OCI-LY7 (cell line): ENCODE results near the gene SPAAR. TPM values are rescaled to one million over a fixed set of nuclear protein-coding genes. Genes with fewer than 3 reads are reported as not detected.

Experiments
- BruUV-seq: library from RNA; stranded (reverse); fragments of 400-500 nt; replicated peaks from 2 replicates; lab custom pipeline; 2021; lab: Mats Ljungman, UMichigan
- CTCF ChIA-PET: fragments of 300-600 bp; sonication (Branson Sonifier 250); formaldehyde crosslinking; loops from one replicate; lab custom pipeline; 2022; ENCODE audit warnings: antibody characterized with exemption; ENCODE audit not compliant: unreplicated experiment; lab: Charles Lee
- POLR2A ChIA-PET: fragments of 300-600 bp; sonication (Branson Sonifier 250); formaldehyde crosslinking; loops from one replicate; lab custom pipeline; 2022; ENCODE audit warnings: antibody characterized with exemption; lab: Charles Lee
- DNase-seq: peaks from one replicate; pipeline ENCODE4 v3.0.0-alpha.2; 2015; ENCODE audit warnings: low spot score
- H2AFZ ChIP-seq: fragments of 200-600 bp; sonication (generic), shearing (Covaris generic); 2 replicates; pipeline ENCODE4 v1.6.1; 2014; ENCODE audit warnings: mild to moderate bottlenecking, antibody characterized with exemption, low read length, moderate library complexity
- H3K27ac ChIP-seq: fragments of 200-600 bp; sonication (generic); 2 replicates; pipeline ENCODE4 v1.5.1; 2014; ENCODE audit warnings: mixed run types, low read depth, mild to moderate bottlenecking, moderate library complexity, low read length, inconsistent platforms; ENCODE audit not compliant: poor library complexity, severe bottlenecking
- H3K36me3 ChIP-seq: fragments of 200-600 bp; sonication (generic); 2 replicates; pipeline ENCODE4 v1.6.1; 2014; ENCODE audit warnings: mild to moderate bottlenecking, antibody characterized with exemption, low read length, moderate library complexity, mixed read lengths; ENCODE audit not compliant: insufficient read depth
- H3K4me1 ChIP-seq: fragments of 200-600 bp; sonication (generic); 2 replicates; pipeline ENCODE4 v1.5.1; 2014; ENCODE audit warnings: mild to moderate bottlenecking, low read length; ENCODE audit not compliant: insufficient read depth, poor library complexity, severe bottlenecking
- H3K4me2 ChIP-seq: fragments of 200-600 bp; sonication (generic); 2 replicates; pipeline ENCODE4 v1.6.1; 2014; ENCODE audit warnings: mild to moderate bottlenecking, low read length
- H3K4me3 ChIP-seq: fragments of 200-600 bp; sonication (generic); 2 replicates; pipeline ENCODE4 v1.5.1; 2014; ENCODE audit warnings: mild to moderate bottlenecking, low read depth, low read length; ENCODE audit not compliant: poor library complexity, severe bottlenecking
- H3K79me2 ChIP-seq: fragments of 200-600 bp; sonication (generic); 2 replicates; pipeline ENCODE4 v1.6.1; 2016; ENCODE audit warnings: low read depth, mild to moderate bottlenecking, low read length, moderate library complexity, mixed read lengths; ENCODE audit not compliant: insufficient read depth
- H3K9me2 ChIP-seq: fragments of 200-600 bp; sonication (generic); 2 replicates; pipeline ENCODE4 v1.6.1; 2016; ENCODE audit warnings: mild to moderate bottlenecking, low read length, mixed read lengths; ENCODE audit not compliant: insufficient read depth
- H3K9me3 ChIP-seq: fragments of 200-600 bp; sonication (generic); 2 replicates; pipeline ENCODE4 v1.6.1; 2014; ENCODE audit warnings: mild to moderate bottlenecking, mixed run types, low read length, mixed read lengths
- H4K20me1 ChIP-seq: fragments of 200-600 bp; sonication (generic); 2 replicates; pipeline ENCODE4 v1.6.1; 2014; ENCODE audit warnings: mild to moderate bottlenecking, antibody characterized with exemption, low read length, moderate library complexity, mixed read lengths; ENCODE audit not compliant: insufficient read depth
- EZH2phosphoT487 ChIP-seq: fragments of 200-600 bp; sonication (generic); IDR thresholded peaks from 2 replicates; pipeline ENCODE4 v1.6.1; 2018; ENCODE audit warnings: low read depth, borderline replicate concordance, mild to moderate bottlenecking, mixed run types, antibody characterized with exemption, low read length, moderate library complexity, mixed read lengths
- intact Hi-C: fragments of 100-400 bp; cut with micrococcal nuclease; formaldehyde crosslinking; loops from one replicate; pipeline ENCODE4 v1.10.0; 2022; ENCODE audit not compliant: unreplicated experiment
- total RNA-seq, 2 experiments: library from RNA; depleted of rRNA in 1 of 2; stranded (reverse); fragments of >200 nt in 1 of 2; shearing (Covaris generic) in 1 of 2; gene quantifications; 2 replicates each; pipeline ENCODE4 v1.2.3, GENCODE V29; 2014 to 2022
- TF ChIP-seq, protein P1 (sequence below): fragments of 200-600 bp; sonication (generic); conservative IDR thresholded peaks from 2 replicates; pipeline ENCODE4 v1.5.1; 2014; ENCODE audit warnings: mild to moderate bottlenecking, antibody characterized with exemption, low read length, moderate library complexity, mixed read lengths

The SPAAR gene
- total RNA-seq, 2 experiments from 2014 or later = not detected

DNA sequence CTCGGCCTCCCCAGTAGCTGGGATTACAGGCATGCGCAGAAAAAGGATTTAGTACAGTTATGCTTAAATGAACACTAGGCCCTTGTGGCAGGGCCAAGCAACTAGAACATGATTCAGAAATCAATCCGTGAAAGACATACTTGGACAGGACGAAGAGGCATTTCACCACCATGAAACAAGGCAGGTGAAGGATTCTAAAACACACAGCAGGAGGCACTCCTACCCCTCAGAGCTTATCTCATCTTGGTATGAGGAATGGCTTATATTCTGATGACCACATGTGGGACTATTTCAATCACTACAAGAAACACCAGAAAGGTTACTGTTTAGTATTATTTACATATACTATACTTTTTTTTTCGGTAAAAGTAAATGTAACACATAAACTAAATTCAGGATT, 33.0 kb downstream of the SPAAR start:
- Histone ChIP-seq H3K4me2 (no peak overlapping the region), H2AFZ (no peak overlapping the region), H3K36me3 (no peaks in the 10 kb centered on the region), H3K4me3 (no peak overlapping the region), H3K9me2 (no peaks in the 10 kb centered on the region), H3K27ac (no peak overlapping the region), H3K4me1 (peaks cover 39% of the 10 kb centered on the region), H3K79me2 (no peaks in the 10 kb centered on the region), H3K9me3 (0 out of 2 replicates have a peak, but pooled peaks cover under 1% of the 10 kb centered on the region), H4K20me1 (no peaks in the 10 kb centered on the region)
- BruUV-seq = no TSS peak
- POLR2A ChIA-PET = no interaction called here
- no peak for DNase-seq
- intact Hi-C loops = no loop called here
- CTCF ChIA-PET = no interaction called here
- TF ChIP-seq, protein P1, sequence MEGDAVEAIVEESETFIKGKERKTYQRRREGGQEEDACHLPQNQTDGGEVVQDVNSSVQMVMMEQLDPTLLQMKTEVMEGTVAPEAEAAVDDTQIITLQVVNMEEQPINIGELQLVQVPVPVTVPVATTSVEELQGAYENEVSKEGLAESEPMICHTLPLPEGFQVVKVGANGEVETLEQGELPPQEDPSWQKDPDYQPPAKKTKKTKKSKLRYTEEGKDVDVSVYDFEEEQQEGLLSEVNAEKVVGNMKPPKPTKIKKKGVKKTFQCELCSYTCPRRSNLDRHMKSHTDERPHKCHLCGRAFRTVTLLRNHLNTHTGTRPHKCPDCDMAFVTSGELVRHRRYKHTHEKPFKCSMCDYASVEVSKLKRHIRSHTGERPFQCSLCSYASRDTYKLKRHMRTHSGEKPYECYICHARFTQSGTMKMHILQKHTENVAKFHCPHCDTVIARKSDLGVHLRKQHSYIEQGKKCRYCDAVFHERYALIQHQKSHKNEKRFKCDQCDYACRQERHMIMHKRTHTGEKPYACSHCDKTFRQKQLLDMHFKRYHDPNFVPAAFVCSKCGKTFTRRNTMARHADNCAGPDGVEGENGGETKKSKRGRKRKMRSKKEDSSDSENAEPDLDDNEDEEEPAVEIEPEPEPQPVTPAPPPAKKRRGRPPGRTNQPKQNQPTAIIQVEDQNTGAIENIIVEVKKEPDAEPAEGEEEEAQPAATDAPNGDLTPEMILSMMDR = no peak
- TF ChIP-seq EZH2phosphoT487 = no peak

DNA sequence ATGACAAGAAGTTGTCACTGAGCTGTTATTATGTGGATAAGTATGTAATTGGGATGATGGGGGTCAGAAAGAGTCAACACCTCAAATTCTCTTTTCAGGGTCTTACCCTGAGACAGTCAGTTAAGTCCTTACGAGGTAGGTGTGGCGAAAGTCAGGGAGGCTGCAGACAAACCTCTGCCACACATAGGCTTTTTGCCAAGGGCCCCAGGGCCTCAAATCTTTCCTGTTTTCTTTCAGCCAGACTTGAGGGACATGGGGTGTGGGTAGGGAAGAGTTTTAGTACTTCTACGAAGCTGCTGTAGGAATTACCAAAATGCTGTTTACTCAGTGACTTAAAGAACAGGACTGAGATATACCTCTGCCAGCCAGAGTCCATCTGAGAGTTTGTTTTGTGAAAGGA, 34.9 kb downstream of the SPAAR start:
- CTCF ChIA-PET = no interaction called here
- POLR2A ChIA-PET = no interaction called here
- no peak overlapping the region for H2AFZ ChIP-seq

DNA sequence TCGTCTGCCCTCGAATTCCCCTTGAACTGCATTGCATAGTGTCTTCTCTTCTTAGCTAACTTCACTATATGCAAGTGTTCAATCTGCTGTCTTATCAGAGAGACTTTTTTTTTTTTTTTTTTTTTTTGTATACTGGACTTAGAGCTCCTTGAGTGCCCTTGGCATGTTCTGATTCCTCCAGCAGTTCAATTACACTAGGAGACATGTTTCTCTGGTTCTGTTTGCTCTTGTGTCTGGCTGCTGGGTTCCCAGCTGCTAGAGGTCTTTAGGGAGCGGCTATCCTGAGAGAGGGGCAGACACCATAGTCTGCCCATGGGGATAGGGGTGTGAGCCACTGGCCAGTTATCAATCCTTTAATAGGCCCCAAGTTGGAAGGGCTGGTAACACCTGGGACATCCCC, 35.6 kb downstream of the SPAAR start:
- Histone ChIP-seq H3K9me3 (no peaks in the 10 kb centered on the region), H3K4me2 (no peak overlapping the region), H2AFZ (no peak overlapping the region), H4K20me1 (no peaks in the 10 kb centered on the region), H3K4me3 (no peak overlapping the region), H3K79me2 (no peaks in the 10 kb centered on the region), H3K4me1 (peaks cover 15% of the 10 kb centered on the region), H3K36me3 (no peaks in the 10 kb centered on the region), H3K9me2 (no peaks in the 10 kb centered on the region), H3K27ac (no peak overlapping the region)
- no peak for DNase-seq
- POLR2A ChIA-PET = interaction anchor here (0.8 to 0.9 kb wide), 2 partner anchors 37 to 42 kb away, joined by 3 read pairs; no protein-coding TSS in a partner anchor
- intact Hi-C loops = loop anchor here (1.0 kb wide), 1 partner anchor 42 kb away; no protein-coding TSS in a partner anchor
- BruUV-seq = no TSS peak
- CTCF ChIA-PET = interaction anchor here (1.1 kb wide), 1 partner anchor 49 kb away, joined by 4 read pairs; no protein-coding TSS in a partner anchor
- TF ChIP-seq, protein P1 = no peak
- TF ChIP-seq EZH2phosphoT487 = no peak

More for the DNA sequence above, 34.9 kb downstream of the SPAAR start:
- BruUV-seq = no TSS peak
- Histone ChIP-seq H3K4me3 (no peak overlapping the region), H3K9me2 (no peaks in the 10 kb centered on the region), H4K20me1 (no peaks in the 10 kb centered on the region), H3K4me1 (peaks cover 20% of the 10 kb centered on the region), H3K9me3 (no peaks in the 10 kb centered on the region), H3K79me2 (no peaks in the 10 kb centered on the region), H3K27ac (no peak overlapping the region), H3K4me2 (no peak overlapping the region), H3K36me3 (no peaks in the 10 kb centered on the region)
- no peak for DNase-seq
- intact Hi-C loops = no loop called here
- TF ChIP-seq EZH2phosphoT487 = no peak
- TF ChIP-seq, protein P1 = no peak
